RWPE2 (cell line): ENCODE data around the gene ARRDC5.

Experiments used
- ATAC-seq: fragments of 200-7000 bp; cut with Tn5 transposase; 3 replicates; pipeline ENCODE4 v1.9.1; 2021; ENCODE audit warnings: low read depth
- DNase-seq: peaks from one replicate; pipeline ENCODE4 v3.0.0-alpha.2; 2020; ENCODE audit warnings: low spot score
- H3K27ac ChIP-seq: fragments of 450-650 bp; 2 replicates; pipeline ENCODE4 v1.5.1; 2017; ENCODE audit warnings: mild to moderate bottlenecking; ENCODE audit not compliant: poor library complexity, severe bottlenecking
- H3K27me3 ChIP-seq: fragments of 250-450 bp; sonication (Bioruptor Pico); 2 replicates; pipeline ENCODE4 v1.5.1; 2021; ENCODE audit warnings: mild to moderate bottlenecking, moderate library complexity; ENCODE audit not compliant: insufficient read depth, poor library complexity, severe bottlenecking
- H3K36me3 ChIP-seq: fragments of 250-450 bp; sonication (Bioruptor Pico); 2 replicates; pipeline ENCODE4 v1.5.1; 2020; ENCODE audit warnings: low read depth, mild to moderate bottlenecking, moderate library complexity
- H3K4me1 ChIP-seq: fragments of 250-450 bp; sonication (Bioruptor Pico); 2 replicates; pipeline ENCODE4 v1.5.1; 2021; ENCODE audit warnings: mild to moderate bottlenecking, moderate library complexity; ENCODE audit not compliant: insufficient read depth, poor library complexity, severe bottlenecking
- H3K4me3 ChIP-seq: fragments of 250-450 bp; sonication (Bioruptor Pico); 2 replicates; pipeline ENCODE4 v1.5.1; 2021; ENCODE audit warnings: mild to moderate bottlenecking, moderate library complexity; ENCODE audit not compliant: severe bottlenecking
- H3K9me3 ChIP-seq: fragments of 250-450 bp; sonication (Bioruptor Pico); 2 replicates; pipeline ENCODE4 v1.5.1; 2021; ENCODE audit warnings: mild to moderate bottlenecking, moderate library complexity; ENCODE audit not compliant: severe bottlenecking
- CTCF ChIP-seq: fragments of 450-650 bp; IDR thresholded peaks from one replicate; pipeline ENCODE4 v1.5.1; 2017; ENCODE audit warnings: mild to moderate bottlenecking, moderate library complexity; ENCODE audit not compliant: poor library complexity, severe bottlenecking

The ARRDC5 gene

GRCh38 chr19:4929186-4929585, 26.5 kb upstream of the ARRDC5 start:
- H3K27me3 ChIP-seq = no peaks in the 10 kb centered on the region
- no peaks in the 10 kb centered on the region for H3K4me1 ChIP-seq
- DNase-seq (no peak), ATAC-seq (no peak)
- no peaks in the 10 kb centered on the region for H3K9me3 ChIP-seq
- TF ChIP-seq CTCF = no peak
- no peak overlapping the region for H3K4me3 ChIP-seq
- H3K36me3 ChIP-seq = peaks cover 66% of the 10 kb centered on the region
- no peak overlapping the region for H3K27ac ChIP-seq

- Histone ChIP-seq H3K27ac (no peak overlapping the region), H3K9me3 (no peaks in the 10 kb centered on the region), H3K4me3 (no peak overlapping the region), H3K27me3 (no peaks in the 10 kb centered on the region), H3K4me1 (no peaks in the 10 kb centered on the region), H3K36me3 (peaks cover 49% of the 10 kb centered on the region)
- no peak for DNase-seq
- no peak for TF ChIP-seq CTCF
- ATAC-seq = no peak
Measured at GRCh38 chr19:4923276-4923747, 20.6 kb upstream of the ARRDC5 start.

GRCh38 chr19:4922530-4923275, 20.0 kb upstream of the ARRDC5 start:
- DNase-seq = no peak
- no peak for ATAC-seq
- Histone ChIP-seq H3K4me1 (no peaks in the 10 kb centered on the region), H3K36me3 (peaks cover 52% of the 10 kb centered on the region), H3K9me3 (no peaks in the 10 kb centered on the region), H3K27ac (no peak overlapping the region), H3K4me3 (no peak overlapping the region), H3K27me3 (no peaks in the 10 kb centered on the region)
- TF ChIP-seq CTCF = no peak

- no peak for ATAC-seq
- Histone ChIP-seq H3K27ac (peak overlapping the region; percentile 84), H3K36me3 (peaks cover 72% of the 10 kb centered on the region)
Measured at GRCh38 chr19:4916292-4917082, 13.8 kb upstream of the ARRDC5 start.

More at GRCh38 chr19:4916292-4917082, 13.8 kb upstream of the ARRDC5 start:
- Histone ChIP-seq H3K27me3 (no peaks in the 10 kb centered on the region), H3K4me1 (peaks cover 34% of the 10 kb centered on the region), H3K4me3 (no peak overlapping the region), H3K9me3 (no peaks in the 10 kb centered on the region)
- no peak for DNase-seq
- no peak for TF ChIP-seq CTCF
